Activated naive CD4-positive, alpha-beta T cell treated with anti-CD3 and anti-CD28 coated beads, Interleukin-2, amount 50 U/mL, for 72 hours (primary cell): ENCODE results near the gene SEPTIN14. TPM values are rescaled to one million over a fixed set of nuclear protein-coding genes. Genes with fewer than 3 reads are reported as not detected.
A peak's percentile ranks its signal among the peaks of the same experiment; 100 is the strongest.
"Not testable (repeated sequence)": the region's sequence is repeated elsewhere in the genome, so short reads cannot be mapped to it uniquely, and the experiment has no call there.

Experiments
- ATAC-seq, 2 donors: fragments of 150-1000 bp; cut with Tn5 transposase; 2 replicates each; pipeline ENCODE4 v1.10.0; 2021; ENCODE audit warnings: mild to moderate bottlenecking in 2 of 2, moderate library complexity in 2 of 2
- DNase-seq, 2 donors: peaks; one replicate each; pipeline ENCODE4 v3.0.0; 2021 to 2022; ENCODE audit warnings: low spot score in 2 of 2
- H3K27ac Mint-ChIP-seq, 2 donors: one replicate each; pipeline ENCODE4 v1.8.0; 2022; ENCODE audit warnings: mild to moderate bottlenecking in 2 of 2, mixed read lengths in 2 of 2
- H3K36me3 Mint-ChIP-seq, 2 donors: one replicate each; pipeline ENCODE4 v1.8.0; 2022; ENCODE audit warnings: mixed read lengths in 2 of 2
- H3K9me3 Mint-ChIP-seq, 2 donors: one replicate each; pipeline ENCODE4 v1.8.0; 2022; ENCODE audit warnings: mixed read lengths in 2 of 2
- total RNA-seq, 2 donors: library from RNA; stranded (reverse); gene quantifications; one replicate each; pipeline ENCODE4 v1.2.3, GENCODE V29; 2022

The SEPTIN14 gene
- total RNA-seq, 2 donors from 2014 or later, result not detected

- H3K27ac Mint-ChIP-seq, result no peak overlapping the region
- H3K36me3 Mint-ChIP-seq, result peaks cover 5 to 7% of the 10 kb centered on the region in 2 donors
- ATAC-seq (no peak), DNase-seq (no peak)
- peaks cover 8 to 24% of the 10 kb centered on the region in 2 donors for H3K9me3 Mint-ChIP-seq
These were observed 43.9 kb downstream of the SEPTIN14 start for GRCh38 chr7:55818686-55819085.

GRCh38 chr7:55797260-55797659 is 65.3 kb downstream of the SEPTIN14 start:
- not testable (repeated sequence) for ATAC-seq, H3K27ac Mint-ChIP-seq, DNase-seq
- Mint-ChIP-seq H3K9me3 (peaks cover 12% of the 10 kb centered on the region in 2 donors), H3K36me3 (peaks cover 17 to 20% of the 10 kb centered on the region in 2 donors)

GRCh38 chr7:55794527-55794926 is 68.0 kb downstream of the SEPTIN14 start:
- Mint-ChIP-seq H3K27ac (no peak overlapping the region), H3K9me3 (peaks cover 12 to 13% of the 10 kb centered on the region in 2 donors), H3K36me3 (peaks cover 17 to 20% of the 10 kb centered on the region in 2 donors)
- no peak for ATAC-seq
- no peak for DNase-seq

- H3K9me3 Mint-ChIP-seq, result peaks cover 9 to 13% of the 10 kb centered on the region in 2 donors
- DNase-seq, result no peak
- ATAC-seq, result no peak
- peaks cover 10 to 12% of the 10 kb centered on the region in 2 donors for H3K36me3 Mint-ChIP-seq
- no peak overlapping the region for H3K27ac Mint-ChIP-seq
These were observed 70.5 kb downstream of the SEPTIN14 start for GRCh38 chr7:55792048-55792447.

GRCh38 chr7:55787796-55788195 is 74.8 kb downstream of the SEPTIN14 start:
- Mint-ChIP-seq H3K9me3 (peaks cover 0 to 4% of the 10 kb centered on the region in 2 donors), H3K36me3 (no peaks in the 10 kb centered on the region), H3K27ac (no peak overlapping the region)
- ATAC-seq (no peak), DNase-seq (no peak)

- H3K36me3 Mint-ChIP-seq, result no peaks in the 10 kb centered on the region
- DNase-seq (no peak), ATAC-seq (no peak)
- H3K27ac Mint-ChIP-seq, result no peak overlapping the region
- no peaks in the 10 kb centered on the region for H3K9me3 Mint-ChIP-seq
These were observed 75.7 kb downstream of the SEPTIN14 start for GRCh38 chr7:55786901-55787300.

GRCh38 chr7:55785444-55785843 is 77.1 kb downstream of the SEPTIN14 start:
- H3K9me3 Mint-ChIP-seq, H3K36me3 Mint-ChIP-seq, H3K27ac Mint-ChIP-seq, ATAC-seq, DNase-seq: not testable (repeated sequence)

GRCh38 chr7:55784151-55784550 is 78.4 kb downstream of the SEPTIN14 start:
- DNase-seq, result no peak
- H3K9me3 Mint-ChIP-seq, result no peaks in the 10 kb centered on the region
- no peak overlapping the region for H3K27ac Mint-ChIP-seq
- no peak for ATAC-seq
- no peaks in the 10 kb centered on the region for H3K36me3 Mint-ChIP-seq

GRCh38 chr7:55778631-55779030 is 83.9 kb downstream of the SEPTIN14 start:
- Mint-ChIP-seq H3K9me3 (no peaks in the 10 kb centered on the region), H3K36me3 (no peaks in the 10 kb centered on the region), H3K27ac (no peak overlapping the region)
- ATAC-seq, result no peak
- no peak for DNase-seq

- DNase-seq (no peak), ATAC-seq (no peak)
- Mint-ChIP-seq H3K9me3 (no peaks in the 10 kb centered on the region), H3K27ac (peak overlapping the region in 1 of 2 donors; percentile 14), H3K36me3 (no peaks in the 10 kb centered on the region)
These were observed 86.4 kb downstream of the SEPTIN14 start for GRCh38 chr7:55776196-55776595.

- no peaks in the 10 kb centered on the region for H3K36me3 Mint-ChIP-seq
- no peak overlapping the region for H3K27ac Mint-ChIP-seq
- no peak for ATAC-seq
- no peaks in the 10 kb centered on the region for H3K9me3 Mint-ChIP-seq
- no peak for DNase-seq
These were observed 87.5 kb downstream of the SEPTIN14 start for GRCh38 chr7:55775051-55775420.

GRCh38 chr7:55774327-55775050 is 88.1 kb downstream of the SEPTIN14 start:
- DNase-seq, result no peak
- no peaks in the 10 kb centered on the region for H3K36me3 Mint-ChIP-seq
- H3K9me3 Mint-ChIP-seq, result no peaks in the 10 kb centered on the region
- no peak overlapping the region for H3K27ac Mint-ChIP-seq
- no peak for ATAC-seq

GRCh38 chr7:55770778-55771177 is 91.8 kb downstream of the SEPTIN14 start:
- no peak for DNase-seq
- ATAC-seq, result no peak
- peak overlapping the region in 1 of 2 donors; percentile 77 for H3K27ac Mint-ChIP-seq
- no peaks in the 10 kb centered on the region for H3K9me3 Mint-ChIP-seq
- H3K36me3 Mint-ChIP-seq, result no peaks in the 10 kb centered on the region

GRCh38 chr7:55753274-55753862 is 109.2 kb downstream of the SEPTIN14 start:
- not testable (repeated sequence) for H3K27ac Mint-ChIP-seq, H3K36me3 Mint-ChIP-seq, DNase-seq, H3K9me3 Mint-ChIP-seq, ATAC-seq

GRCh38 chr7:55744706-55745105 is 117.8 kb downstream of the SEPTIN14 start:
- H3K36me3 Mint-ChIP-seq, H3K9me3 Mint-ChIP-seq, DNase-seq, ATAC-seq: not testable (repeated sequence)
- H3K27ac Mint-ChIP-seq, result peak overlapping the region in 1 of 2 donors; percentile 77
